HG02973 (cell line): ENCODE data around the gene HDAC9.
A peak's percentile ranks its signal among the peaks of the same experiment; 100 is the strongest.

ENCODE experiments used
- ATAC-seq: cut with Tn5 transposase; IDR thresholded peaks from one replicate; pipeline ENCODE4 v1.9.1; 2021; ENCODE audit warnings: moderate library complexity; ENCODE audit not compliant: unreplicated experiment

The HDAC9 gene

DNA sequence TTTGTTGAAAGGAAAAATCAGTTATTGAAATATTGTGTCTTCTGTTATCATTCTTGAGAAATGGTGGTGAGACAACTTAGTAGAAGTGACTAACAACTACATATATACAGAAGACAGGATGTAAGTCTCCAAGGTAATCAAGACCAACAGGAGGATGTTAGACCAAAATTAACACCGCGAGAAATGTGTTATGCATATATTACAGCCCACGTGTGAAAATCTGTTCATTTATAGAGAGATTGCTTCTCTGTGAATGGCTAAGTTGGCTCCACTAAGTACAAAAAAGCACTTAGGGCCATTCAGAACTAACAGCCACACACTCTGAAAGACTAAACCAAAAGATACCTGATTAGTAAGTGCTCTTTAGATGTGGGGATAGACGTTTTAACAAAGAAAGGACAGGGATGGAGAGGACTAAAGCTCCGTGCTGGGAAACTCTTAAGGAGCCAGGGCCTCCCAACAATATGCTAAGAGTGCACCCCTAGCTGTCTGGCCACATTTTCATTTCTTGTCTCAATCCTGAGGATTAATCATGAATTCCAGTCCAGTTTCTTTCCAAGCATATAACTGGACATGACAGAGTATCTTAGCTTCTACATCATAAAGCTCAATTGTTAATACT lies 26.5 kb downstream of the HDAC9 start:
- peak; percentile 45 for ATAC-seq

DNA sequence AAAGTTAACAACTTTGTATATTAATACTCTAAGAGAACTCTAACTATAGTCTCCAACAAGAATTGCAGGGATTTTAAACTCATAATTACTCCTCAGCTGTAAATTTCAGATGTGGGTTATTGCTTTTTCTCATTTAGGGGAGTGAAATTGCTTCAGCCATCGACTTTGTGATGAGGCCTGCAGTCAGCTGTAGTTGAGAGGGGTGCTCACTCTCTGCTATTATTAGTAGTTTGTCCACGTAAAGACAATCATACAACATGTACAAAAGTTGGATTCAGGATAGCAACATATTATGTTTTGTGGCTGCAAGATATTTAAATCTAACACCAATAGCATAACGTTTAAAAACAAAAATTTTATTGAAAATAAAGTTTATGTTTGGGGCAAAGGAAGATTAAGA lies 28.7 kb downstream of the HDAC9 start:
- no peak for ATAC-seq

DNA sequence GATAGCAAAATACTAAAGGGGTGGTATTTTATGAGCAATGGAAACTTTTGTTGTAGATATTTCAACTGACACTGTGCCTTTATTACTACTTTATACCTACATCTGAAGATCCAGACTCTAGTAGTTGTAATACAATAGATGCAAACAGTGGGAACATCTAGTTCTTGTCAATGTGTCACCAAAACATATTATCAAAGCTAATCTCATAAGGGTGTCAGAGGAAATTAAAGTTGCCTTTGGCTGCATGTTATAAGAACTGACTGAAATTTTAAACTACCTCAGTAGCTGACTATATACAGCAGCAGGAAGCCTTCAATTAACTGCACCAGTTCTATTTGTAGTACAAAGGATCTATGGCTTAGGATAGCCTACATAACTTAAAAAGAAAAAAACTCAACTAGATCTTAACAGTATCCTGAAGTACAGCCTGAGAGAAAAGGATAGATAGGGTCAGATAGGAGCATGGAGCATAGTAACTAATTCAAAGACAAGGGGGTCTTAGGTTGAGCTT lies 30.9 kb downstream of the HDAC9 start:
- no peak for ATAC-seq

DNA sequence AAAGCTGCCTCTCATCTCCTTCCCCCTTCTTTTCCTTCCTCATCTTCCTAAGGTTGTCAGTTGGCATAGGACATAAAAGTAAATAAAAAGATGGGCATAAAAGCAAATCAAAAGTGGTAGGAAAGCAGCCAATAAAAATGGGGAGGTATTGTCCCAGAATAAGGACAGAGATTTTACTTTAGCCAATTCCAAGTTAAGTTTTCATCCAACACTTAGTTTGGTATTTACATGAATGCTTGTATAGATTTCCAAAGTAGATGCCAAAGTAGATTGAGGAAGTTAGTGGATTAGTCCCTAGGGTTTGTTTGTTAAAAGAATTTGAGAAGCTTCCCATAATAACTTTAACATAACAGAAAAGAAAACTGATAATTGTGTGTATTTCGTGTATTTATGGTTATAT lies 33.7 kb downstream of the HDAC9 start:
- ATAC-seq = no peak

DNA sequence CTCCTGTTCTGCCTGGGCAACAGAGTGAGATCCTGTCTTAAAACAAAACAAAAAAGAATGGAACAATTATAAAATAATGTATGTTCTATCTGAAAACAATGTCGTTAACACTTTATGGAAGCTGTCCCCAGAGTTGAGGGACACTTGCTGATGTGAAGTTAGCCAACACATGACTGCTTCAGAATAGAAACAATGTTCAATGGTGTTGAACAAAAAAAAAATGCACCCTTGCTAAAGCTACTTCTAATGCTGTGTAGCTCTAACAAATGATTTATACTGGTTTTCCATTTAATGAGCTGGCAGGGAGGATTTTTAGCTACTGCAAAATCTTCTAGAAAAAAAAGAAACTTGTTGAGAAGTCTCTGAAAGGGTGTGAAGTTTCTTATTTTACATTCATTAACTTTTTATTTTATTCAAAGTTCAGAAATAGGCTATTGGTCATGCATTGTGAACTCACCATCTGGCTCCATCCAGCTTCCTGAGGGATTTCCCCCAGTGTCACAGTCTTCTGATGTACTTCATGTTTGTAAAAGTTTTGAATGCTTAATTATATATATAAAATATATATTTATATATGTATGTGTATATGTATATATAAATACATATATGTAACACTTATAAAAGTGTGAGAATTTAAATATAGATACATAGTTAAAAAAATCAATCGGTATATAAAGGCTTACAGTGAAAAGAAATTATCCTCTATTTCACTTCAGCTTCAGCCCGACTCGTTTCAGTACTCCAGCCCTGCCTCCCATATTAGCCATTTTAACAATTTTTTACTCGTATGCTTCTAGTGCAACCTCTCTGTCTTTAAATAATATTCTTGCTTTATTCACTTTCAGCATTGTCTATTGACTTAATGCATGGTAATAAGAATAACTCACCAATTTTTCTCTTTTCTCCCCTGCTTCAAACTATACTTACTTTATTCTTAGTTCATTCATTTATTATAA lies 35.0 kb downstream of the HDAC9 start:
- ATAC-seq = peak; percentile 73

DNA sequence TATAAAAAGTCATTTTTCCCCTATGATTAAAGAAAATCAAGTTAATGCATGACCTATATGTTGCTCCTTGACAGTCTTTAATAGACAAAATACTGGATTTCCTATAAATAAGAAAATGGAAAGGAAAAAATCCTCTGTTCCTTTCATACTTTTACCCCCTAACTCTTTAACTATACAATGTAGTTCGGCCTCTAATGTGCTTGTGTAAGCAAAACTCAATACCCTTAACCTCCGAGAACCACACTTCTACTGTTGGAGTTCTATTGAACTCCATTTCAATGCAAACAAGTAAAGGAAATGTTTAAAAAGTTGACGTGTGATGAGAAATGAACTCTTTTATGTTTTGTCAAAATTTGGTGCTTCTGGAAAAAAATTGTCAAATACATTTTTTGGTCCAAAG lies 36.0 kb downstream of the HDAC9 start:
- ATAC-seq = no peak

DNA sequence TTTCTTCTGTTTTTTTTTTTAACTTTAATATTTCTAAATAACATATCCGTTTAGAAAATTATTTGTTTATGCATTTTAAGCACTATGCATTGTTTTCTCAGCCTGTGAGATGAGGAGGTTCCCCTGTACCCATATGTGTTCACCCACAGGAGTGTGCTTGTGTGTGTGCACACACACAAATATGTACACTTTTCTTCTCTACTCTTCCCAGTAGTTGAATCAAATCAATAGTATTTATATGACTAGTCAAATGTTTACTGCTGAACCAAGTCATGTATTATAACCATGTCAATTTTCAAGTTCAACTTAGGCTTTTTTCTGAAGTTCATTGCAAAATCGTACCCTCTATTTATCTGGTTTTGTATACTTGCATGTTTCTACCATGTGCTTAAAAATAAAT lies 37.3 kb downstream of the HDAC9 start:
- no peak for ATAC-seq

DNA sequence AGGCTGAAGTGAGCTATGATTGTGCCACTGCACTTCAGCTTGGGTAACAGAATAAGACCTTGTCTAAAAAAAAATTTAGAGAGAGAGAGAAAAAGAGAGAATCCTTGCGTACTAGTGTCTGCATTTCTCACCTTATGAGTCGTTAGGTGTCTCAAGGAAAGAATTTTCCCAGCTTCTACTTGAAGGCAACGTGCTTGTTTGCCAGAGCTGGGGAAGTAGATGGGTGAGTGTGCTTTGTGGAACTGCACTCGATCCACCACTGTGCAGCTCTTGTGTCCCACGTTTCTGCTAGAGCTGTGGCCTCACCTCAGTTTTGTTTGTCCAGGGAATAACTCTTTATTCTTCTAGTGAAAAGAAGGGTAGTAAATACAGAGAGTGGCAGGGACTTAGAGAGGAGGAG lies 38.9 kb downstream of the HDAC9 start:
- no peak for ATAC-seq

DNA sequence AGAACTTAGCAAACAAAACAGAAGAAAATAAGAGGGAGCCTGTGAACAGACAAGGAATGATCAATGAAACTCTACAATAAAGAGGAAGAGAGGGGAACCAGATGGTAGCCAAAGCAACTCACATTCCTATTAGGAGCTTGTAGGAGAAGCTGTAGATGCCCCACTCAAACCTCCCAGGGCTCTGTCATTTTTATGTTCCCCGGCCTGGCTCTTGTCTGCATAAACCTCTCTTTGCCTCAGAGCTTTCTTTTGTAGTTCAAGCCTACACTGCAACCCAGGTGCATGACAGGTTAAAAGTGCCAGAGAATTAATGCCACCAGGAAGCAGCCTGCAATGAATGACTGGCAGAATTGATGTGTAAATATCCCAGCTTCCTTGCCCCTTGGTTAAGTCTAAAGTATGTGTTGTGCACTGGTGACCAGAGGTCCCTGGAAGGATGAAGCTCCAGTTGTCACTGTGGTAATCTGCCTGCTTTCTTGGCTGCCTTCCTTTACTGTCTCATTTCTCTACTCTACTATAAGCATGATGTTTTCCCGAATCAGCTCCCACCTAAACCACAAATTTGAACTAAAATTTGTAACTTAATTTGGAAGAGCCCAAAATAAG lies 40.4 kb downstream of the HDAC9 start:
- ATAC-seq = no peak

DNA sequence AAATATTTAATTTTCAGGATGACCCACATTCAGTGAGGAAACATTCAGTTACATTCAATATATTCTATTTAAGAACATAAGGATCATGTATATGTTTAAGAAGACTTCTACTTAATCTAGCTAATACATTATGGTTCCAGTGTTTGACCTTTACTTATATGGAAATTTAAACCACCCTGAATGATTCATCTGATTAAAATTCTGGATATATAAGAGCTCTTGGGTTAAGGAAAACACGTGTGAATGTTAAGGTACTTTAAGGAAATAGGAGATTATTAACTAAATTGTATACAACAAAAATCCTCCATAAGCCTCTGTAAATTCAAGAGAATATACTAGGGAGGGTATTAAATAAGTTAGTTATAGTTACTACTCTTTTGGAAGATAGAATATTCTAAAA lies 40.9 kb downstream of the HDAC9 start:
- ATAC-seq = no peak

DNA sequence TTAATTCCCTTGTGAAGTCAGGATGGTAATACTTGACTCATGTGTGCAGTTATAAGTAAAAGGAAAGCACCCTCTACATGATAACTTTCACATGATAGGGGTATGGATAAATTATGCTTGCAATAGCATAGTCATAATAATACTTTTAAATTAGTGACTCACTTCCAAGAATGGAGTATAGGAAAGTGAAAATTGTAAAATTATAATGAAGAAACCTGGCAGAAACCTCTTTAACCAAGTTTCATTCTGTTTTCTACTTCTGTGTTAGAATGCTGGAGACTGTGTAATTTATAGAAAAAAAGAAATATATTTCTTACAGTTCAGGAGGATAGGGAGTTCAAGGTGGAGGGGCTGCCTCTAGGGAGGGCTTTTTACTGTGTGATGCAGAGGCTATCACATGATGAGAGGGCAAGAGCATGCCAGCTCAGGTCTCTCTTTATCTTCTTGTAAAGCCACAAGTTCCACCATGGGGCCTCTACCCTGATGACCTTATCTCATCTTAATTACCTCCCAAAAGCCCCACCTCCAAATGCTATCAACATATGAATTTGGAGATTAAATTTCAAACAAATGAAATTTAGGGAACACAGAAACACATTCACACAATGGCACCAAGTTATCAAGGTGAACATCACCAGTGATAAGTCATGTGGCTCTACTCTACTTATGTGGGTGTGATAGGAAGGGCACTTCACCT lies 43.2 kb downstream of the HDAC9 start:
- ATAC-seq = peak; percentile 72

DNA sequence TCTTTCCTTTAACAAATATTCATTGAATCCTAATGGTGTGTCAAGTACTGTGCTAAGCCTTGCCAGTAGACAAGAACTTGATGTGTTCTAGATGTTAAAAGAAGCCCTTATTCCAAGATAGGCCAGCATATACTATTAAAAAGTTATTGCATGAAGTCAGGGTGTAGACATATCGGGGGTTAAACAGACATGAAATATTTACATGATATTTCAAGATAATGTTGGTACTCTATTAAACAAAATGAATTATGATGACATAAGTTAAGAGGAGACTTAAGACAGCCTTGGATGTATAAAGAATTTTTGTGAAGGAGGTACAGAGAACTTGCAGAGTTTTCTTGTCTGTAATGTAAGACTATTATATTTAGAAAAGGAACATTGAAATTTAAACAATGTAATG lies 44.8 kb downstream of the HDAC9 start:
- ATAC-seq = no peak

DNA sequence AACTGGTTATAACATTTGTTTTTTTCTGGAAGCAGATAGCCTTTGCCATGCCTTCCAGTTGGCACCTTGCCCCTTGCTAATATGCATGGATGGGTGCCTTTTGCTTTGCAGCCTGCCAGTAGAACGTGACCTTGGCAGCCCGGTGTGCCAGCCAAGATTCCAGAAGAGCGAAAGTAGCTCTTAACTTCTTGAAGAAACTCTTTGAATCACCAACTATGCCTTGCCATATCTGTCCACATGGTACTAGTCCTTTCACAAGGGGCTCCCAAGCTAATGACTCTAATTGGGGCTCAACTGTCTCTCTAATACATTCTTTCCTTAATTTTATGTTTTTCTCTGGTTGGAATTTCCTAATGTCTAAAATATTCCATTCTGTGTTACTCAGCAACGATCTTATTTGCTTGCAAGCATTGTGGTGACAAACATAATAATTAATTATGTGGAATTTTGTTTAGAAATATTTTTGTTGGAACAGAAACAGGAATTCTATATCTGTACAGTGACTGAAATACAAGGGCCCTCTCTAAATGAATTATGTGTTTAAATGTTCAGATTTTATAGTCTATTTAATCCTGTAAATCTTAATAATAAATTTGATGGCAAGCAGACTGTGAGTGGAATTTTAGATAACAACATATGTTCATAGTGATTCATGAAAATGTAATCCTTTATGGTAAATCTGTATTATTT lies 45.8 kb downstream of the HDAC9 start:
- no peak for ATAC-seq

DNA sequence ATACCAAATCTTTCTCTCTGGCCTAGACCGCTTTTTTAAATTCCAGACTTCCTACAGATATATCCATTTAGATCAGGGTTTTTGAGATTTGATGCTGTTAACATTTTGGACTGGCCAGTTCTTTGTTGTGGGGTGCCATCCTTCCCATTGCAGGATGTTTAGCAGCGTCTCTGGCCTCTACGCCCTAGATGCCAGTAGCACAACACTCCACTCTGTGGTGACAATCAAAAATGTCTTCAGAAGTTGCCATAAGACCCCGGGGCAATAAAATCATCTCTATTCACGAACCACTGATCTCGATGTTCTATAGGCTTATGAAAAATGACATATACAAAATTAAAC lies 46.3 kb downstream of the HDAC9 start:
- ATAC-seq = no peak

DNA sequence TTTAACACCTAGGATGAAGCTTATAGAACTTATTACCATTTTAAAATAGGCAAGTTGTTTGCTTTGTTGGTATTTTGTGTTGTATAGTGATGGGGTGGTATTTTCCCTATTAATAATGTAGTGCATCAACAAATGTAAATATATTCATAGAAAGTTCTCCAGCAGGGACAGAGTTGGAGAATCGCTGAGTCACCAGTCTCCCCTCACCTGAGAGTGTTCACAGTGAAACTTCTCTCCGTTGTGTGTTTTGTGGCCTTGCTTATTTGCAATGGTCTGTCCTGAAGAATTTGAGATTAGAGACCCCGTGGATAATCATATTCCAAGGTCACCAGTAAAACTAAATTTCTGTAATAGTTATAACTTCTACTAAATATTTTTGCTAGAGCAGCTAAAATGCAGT lies 51.0 kb downstream of the HDAC9 start:
- no peak for ATAC-seq

DNA sequence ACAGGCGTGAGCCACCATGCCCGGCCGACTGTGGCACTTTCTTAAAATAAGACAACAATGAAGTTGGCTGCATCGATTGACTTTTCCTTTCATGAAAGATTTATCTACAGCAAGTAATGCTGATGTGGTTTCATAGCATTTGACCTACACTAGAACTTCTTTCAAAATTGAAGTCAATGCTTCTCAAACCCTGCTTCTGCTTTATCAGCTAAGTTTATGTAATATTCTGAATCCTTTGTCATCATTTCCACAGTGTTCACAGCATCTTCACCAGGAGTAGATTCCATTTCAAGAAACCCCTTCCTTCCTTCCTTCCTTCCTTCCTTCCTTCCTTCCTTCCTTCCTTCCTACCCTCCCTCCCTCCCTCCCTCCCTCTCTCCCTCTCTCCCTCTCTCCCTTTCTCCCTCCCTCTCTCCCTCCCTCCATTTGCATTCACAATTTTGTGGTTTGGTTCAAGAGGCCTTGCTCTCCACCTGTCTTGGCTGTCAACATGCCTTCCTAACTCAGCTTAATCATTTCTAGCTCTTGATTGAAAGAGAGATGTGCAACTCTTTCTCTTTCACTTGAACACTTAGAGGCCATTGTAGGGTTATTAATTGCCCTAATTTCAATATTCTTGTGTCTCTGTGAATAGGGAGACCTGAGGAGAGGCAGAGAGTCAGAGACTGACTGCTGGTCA lies 52.1 kb downstream of the HDAC9 start:
- no peak for ATAC-seq

DNA sequence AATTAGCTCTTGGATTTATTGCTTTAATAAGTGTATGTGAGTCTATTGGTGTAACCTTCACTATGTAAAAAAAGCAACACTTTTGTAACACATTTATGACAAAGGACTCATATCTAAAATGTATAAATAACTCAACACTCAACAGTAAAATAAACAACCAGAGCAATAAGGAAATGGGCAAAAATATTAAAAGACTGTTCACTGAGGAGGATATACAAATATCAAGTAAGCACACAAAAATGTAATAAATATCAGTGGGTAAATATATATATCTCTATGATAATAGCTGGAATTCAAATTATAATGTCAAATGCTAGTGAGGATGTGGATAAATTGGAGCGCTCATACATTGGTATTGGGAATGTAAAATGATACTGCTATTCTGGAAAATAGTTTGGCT lies 53.0 kb downstream of the HDAC9 start:
- no peak for ATAC-seq

DNA sequence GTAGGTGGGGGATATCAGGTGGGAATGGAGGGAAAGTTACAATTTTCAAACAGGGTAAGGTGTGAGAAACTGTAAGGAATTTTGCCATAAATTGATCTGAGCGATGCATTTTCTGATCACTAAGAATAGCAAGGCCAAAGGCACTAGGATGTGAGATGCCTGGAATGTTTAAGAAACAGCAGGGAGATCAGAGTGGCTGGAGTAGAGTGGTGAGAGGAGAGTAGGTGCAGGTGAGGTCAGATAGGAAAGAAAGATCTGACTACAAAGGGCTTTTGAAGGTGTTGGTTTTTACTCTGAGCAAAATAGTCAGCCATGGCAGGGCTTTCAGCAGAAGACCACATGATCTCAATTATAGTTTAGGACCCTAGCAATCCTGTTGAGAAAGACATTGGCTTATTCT lies 55.0 kb downstream of the HDAC9 start:
- no peak for ATAC-seq

DNA sequence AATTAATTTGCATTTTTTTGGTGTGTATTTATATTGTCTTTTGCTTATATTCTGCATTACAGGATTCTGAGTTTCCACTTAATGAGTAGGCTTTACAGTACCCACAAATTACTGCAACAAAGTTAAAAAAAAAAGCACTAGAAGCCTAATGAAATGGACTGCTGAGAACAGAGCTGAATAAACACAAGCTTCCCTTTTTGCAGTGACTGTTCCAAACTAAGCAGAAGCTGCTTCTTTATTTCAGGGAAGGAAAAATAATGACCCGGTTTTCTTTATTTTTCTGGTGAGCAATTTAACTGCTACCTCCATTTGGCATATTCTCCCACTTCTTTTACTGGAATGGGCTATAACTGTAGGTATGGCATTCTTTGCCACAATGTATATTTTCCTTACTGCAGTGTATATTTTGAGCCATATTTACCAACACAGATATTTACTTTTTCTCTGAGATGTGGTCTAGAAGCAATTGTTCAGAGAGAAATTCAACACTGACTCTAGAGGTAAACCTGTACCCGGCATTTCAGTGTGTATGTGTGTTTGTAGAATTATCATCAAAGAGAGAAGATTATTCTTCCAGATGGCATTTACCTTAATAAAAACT lies 56.9 kb downstream of the HDAC9 start:
- ATAC-seq = no peak
